Endometrium (tissue), 2 donors: ENCODE measurements around the gene SCFD2.
"Not testable (repeated sequence)": the region's sequence is repeated elsewhere in the genome, so short reads cannot be mapped to it uniquely, and the experiment has no call there.

ENCODE experiments used
- FAIRE-seq: peaks from 2 replicates; lab custom pipeline; 2012; peaks lifted over from hg19 to GRCh38; lab: Jason Lieb, UNC
- donor health status: control.
- donor health status: control.

SCFD2 gene

GRCh38 chr4:53189011-53189410 lies 176.8 kb downstream of the SCFD2 start:
- FAIRE-seq: no peak

DNA sequence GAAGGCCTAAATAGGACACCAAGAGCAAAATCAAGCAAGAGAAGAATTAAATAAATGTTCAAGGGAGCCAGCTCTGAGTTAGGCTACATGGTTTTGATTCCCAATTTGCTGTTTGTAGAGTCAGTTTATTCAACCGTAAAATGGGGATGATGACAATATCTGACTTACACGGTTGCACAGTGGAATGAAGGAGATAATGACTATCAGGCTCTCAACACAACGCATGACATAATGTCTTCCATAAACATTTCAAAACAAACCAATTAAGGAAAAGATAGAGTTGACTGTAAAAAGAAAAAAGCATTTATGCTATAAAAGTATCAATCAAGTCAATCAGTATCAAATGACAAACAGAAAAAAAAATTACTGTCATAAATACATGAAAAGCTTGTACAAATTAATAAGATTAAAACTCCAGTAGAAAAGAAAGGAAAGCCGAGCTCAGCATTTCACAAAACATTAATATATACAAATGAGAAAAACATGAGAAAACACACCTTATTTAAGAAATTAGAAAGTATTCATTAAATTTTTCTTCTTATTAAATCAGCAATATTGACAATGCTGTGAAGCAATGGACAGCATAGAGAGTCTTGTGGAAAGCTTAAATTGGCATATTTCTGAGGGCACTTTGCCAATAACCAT lies 179.0 kb downstream of the SCFD2 start:
- no peak for FAIRE-seq

DNA sequence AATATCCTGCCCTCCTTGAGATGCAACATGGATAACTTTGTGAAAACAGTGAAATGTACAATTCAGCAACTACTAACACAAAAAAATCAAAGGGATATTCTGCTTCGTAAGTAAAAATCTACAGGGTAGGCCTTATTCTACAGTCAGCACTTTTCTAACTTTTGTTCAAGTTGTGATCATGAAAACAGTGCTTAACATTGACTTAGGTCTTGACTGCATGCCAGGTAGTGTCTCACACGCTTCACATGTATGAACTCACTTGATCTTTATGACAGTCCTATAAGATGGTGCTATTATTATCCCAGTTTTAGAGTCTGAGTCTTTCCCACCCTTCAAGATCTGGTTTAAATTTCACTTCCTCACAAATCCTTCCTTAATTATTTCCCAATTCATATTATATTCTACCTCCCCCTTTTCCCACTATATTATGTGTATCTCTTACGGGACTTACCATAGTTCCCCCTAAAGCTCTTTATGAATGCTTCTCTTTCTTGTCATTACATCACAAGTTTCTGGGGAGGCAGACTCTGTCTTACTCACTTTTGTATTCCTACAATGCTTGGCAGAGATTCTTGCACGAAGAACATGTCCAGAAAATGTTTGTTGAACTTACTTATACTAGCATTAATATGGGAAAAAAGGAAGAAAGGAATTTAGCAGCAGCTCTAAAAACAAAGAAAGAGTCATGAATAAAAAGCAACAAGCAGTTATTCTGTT lies 179.8 kb downstream of the SCFD2 start:
- no peak for FAIRE-seq

GRCh38 chr4:53183754-53184153 lies 182.1 kb downstream of the SCFD2 start:
- no peak for FAIRE-seq

GRCh38 chr4:53177751-53178150 lies 188.1 kb downstream of the SCFD2 start:
- FAIRE-seq: not testable (repeated sequence)

DNA sequence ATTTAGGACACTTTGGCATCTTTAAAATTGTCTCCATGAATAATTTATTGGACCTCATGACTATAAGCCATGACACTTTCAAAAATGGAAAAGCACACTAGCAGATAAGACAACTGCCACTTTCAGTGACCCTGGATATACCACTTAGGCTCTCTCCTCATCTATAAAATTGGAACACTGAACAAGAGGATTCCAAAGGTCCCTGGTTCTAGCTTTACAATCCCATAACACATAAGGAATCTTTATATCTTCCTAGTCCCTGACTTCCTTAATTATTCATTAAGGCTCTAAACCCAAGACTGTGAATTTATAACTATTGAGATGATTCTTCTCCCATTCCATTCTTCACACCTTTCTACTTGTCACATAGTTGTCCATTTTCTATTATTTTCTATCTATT lies 190.2 kb downstream of the SCFD2 start:
- no peak for FAIRE-seq

DNA sequence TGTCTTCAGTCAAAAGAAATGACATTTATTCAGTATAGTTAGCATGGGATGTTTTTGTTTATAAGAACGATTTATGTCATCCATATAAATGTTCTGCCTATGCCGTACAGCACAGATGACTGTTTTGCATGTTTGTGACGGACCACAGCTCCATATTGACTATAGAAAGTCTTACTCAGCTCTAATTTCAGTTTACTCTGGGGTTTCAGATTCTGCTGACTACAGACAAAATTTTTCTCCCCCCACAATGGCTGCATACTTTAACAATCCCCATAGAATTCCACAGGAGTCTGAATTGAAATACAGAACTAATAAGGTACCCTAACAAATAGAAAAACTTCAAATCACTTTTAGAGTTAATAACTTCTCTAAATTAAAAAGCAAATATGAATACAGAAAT lies 191.0 kb downstream of the SCFD2 start:
- FAIRE-seq: no peak

GRCh38 chr4:53173576-53173975 lies 192.3 kb downstream of the SCFD2 start:
- FAIRE-seq: no peak

DNA sequence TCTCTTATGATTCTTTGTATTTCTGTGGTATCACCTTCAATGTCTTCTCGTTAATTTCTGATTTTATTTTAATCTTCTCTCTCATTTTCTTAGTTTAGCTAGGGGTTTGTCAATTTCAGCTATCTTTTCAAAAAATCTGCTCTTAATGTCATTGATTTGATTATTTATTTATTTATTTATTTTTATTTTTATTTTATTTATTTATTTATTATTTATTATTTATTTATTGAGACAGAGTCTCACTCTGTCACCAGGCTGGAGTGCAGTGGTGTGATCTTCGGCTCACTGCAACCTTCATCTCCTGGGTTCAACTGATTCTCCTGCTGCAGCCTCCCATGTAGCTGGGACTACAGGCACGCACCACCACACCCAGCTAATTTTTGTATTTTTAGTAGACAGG lies 194.1 kb downstream of the SCFD2 start:
- FAIRE-seq: no peak

- FAIRE-seq: no peak
Measured at GRCh38 chr4:53169695-53170617, 195.9 kb downstream of the SCFD2 start.

DNA sequence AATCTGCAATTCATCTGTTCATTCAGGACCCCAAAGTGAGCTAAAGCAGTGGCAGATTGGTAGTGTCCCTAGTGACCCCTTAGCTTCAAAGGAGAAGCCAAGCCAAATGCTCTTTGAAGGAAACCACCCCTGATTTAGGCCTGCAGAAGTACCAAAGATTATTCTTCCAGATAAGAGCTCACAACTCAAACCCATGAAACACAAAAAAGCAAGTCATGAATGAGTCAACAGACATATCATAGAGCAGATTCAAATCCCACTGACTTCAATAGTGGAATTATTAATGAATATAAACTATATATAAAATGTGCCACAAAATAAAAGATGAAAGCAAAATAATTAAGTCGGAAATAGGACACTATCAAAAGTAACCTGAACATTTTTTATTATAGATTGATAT lies 197.6 kb downstream of the SCFD2 start:
- peak; percentile 58 for FAIRE-seq

GRCh38 chr4:53162969-53163368 lies 202.9 kb downstream of the SCFD2 start:
- FAIRE-seq: no peak

DNA sequence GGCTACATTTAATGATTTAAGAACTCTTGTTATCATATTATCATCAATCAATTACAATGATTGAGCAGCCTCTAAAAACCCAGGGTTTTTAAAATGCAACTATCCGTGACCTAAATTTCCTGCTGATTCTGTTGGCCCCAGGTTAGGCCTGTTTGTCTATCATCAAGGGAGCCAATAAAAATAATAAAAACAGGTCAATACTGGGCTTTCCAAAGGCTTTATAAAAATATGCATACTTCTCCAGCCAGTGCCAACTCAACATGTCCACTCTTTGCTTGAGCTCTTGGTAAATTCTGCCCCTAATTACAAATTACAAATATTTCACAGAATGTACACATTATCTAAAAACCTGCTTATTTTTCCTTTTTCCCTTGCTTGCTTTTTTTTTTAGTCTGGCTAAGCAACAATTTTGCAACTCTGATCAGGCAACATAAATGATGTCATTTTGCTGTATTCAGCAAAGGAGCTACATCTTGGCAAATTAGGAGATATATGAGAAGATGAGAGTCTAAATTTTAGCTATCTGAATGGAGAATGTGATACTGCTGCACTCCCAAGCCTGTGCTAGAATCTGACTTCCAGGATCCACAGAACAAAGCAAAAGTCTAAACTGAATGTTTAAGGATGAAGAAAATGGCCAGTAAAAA lies 204.0 kb downstream of the SCFD2 start:
- no peak for FAIRE-seq

GRCh38 chr4:53161051-53161786 lies 204.6 kb downstream of the SCFD2 start:
- FAIRE-seq: no peak

- no peak for FAIRE-seq
Measured at GRCh38 chr4:53156896-53157295, 209.0 kb downstream of the SCFD2 start.

- no peak for FAIRE-seq
Measured at GRCh38 chr4:53152467-53152866, 213.4 kb downstream of the SCFD2 start.

- no peak for FAIRE-seq
Measured at GRCh38 chr4:53151489-53151788, 214.4 kb downstream of the SCFD2 start.

- no peak for FAIRE-seq
Measured at GRCh38 chr4:53150631-53151488, 215.0 kb downstream of the SCFD2 start.

GRCh38 chr4:53147711-53148110 lies 218.2 kb downstream of the SCFD2 start:
- FAIRE-seq: no peak

- no peak for FAIRE-seq
Measured at GRCh38 chr4:53147197-53147596, 218.7 kb downstream of the SCFD2 start.

- FAIRE-seq: no peak
Measured at GRCh38 chr4:53141308-53141707, 224.6 kb downstream of the SCFD2 start.
